Type B pancreatic cell (in vitro differentiated cells): ENCODE measurements around the gene RPTOR. TPM values are rescaled to one million over a fixed set of nuclear protein-coding genes. Genes with fewer than 3 reads are reported as not detected.

Experiments
- DNase-seq: peaks from one replicate; pipeline ENCODE4 v3.0.0; 2021; ENCODE audit warnings: mixed read lengths; ENCODE audit not compliant: unreplicated experiment; ENCODE audit errors: extremely low spot score
- H3K27ac Mint-ChIP-seq: 2 replicates; pipeline ENCODE4 v1.8.0; 2021; ENCODE audit warnings: mild to moderate bottlenecking, mixed read lengths
- H3K27me3 Mint-ChIP-seq: 2 replicates; pipeline ENCODE4 v1.8.0; 2021; ENCODE audit warnings: mixed read lengths
- H3K36me3 Mint-ChIP-seq: 2 replicates; pipeline ENCODE4 v1.8.0; 2021; ENCODE audit warnings: mixed read lengths
- H3K4me1 Mint-ChIP-seq: one replicate; pipeline ENCODE4 v1.8.0; 2021; ENCODE audit warnings: mixed read lengths; ENCODE audit not compliant: unreplicated experiment
- H3K4me3 Mint-ChIP-seq: 2 replicates; pipeline ENCODE4 v1.8.0; 2021; ENCODE audit warnings: mild to moderate bottlenecking, mixed read lengths
- H3K9me3 Mint-ChIP-seq: 2 replicates; pipeline ENCODE4 v1.8.0; 2021; ENCODE audit warnings: mixed read lengths
- CTCF ChIP-seq: fragments of 200-600 bp; sonication (generic); conservative IDR thresholded peaks from 2 replicates; pipeline ENCODE4 v1.5.0; 2021; ENCODE audit warnings: antibody characterized with exemption, mild to moderate bottlenecking
- total RNA-seq: library from RNA; stranded (reverse); gene quantifications from 2 replicates; pipeline ENCODE4 v1.2.1, GENCODE V29; 2021; ENCODE audit warnings: low replicate concordance

Gene RPTOR
- total RNA-seq, 1 donor from 2014 or later: 39.8 TPM

- TF ChIP-seq CTCF: no peak
- Mint-ChIP-seq H3K27me3 (no peaks in the 10 kb centered on the region), H3K36me3 (peaks cover 16% of the 10 kb centered on the region), H3K4me3 (no peak overlapping the region), H3K27ac (no peak overlapping the region), H3K4me1 (peaks cover 28% of the 10 kb centered on the region), H3K9me3 (no peaks in the 10 kb centered on the region)
- DNase-seq: no peak
Observed at GRCh38 chr17:80709090-80709695, 164.6 kb downstream of the RPTOR start.

GRCh38 chr17:80710714-80711302 is 166.2 kb downstream of the RPTOR start:
- peaks cover 19% of the 10 kb centered on the region for H3K36me3 Mint-ChIP-seq
- H3K4me3 Mint-ChIP-seq: no peak overlapping the region
- no peaks in the 10 kb centered on the region for H3K27me3 Mint-ChIP-seq
- peak overlapping the region; percentile 1 for H3K27ac Mint-ChIP-seq
- H3K9me3 Mint-ChIP-seq: no peaks in the 10 kb centered on the region
- DNase-seq: no peak
- H3K4me1 Mint-ChIP-seq: peaks cover 24% of the 10 kb centered on the region
- no peak for TF ChIP-seq CTCF

- H3K4me3 Mint-ChIP-seq: no peak overlapping the region
- no peak for TF ChIP-seq CTCF
- no peak overlapping the region for H3K27ac Mint-ChIP-seq
- DNase-seq: no peak
- H3K27me3 Mint-ChIP-seq: no peaks in the 10 kb centered on the region
- H3K4me1 Mint-ChIP-seq: peaks cover 13% of the 10 kb centered on the region
- H3K36me3 Mint-ChIP-seq: peaks cover 20% of the 10 kb centered on the region
- no peaks in the 10 kb centered on the region for H3K9me3 Mint-ChIP-seq
Observed at GRCh38 chr17:80712089-80712488, 167.5 kb downstream of the RPTOR start.

- Mint-ChIP-seq H3K36me3 (peaks cover 20% of the 10 kb centered on the region), H3K4me3 (no peak overlapping the region), H3K27ac (no peak overlapping the region), H3K9me3 (no peaks in the 10 kb centered on the region), H3K4me1 (peaks cover 17% of the 10 kb centered on the region), H3K27me3 (no peaks in the 10 kb centered on the region)
- no peak for DNase-seq
- TF ChIP-seq CTCF: no peak
Observed at GRCh38 chr17:80712606-80713005, 168.0 kb downstream of the RPTOR start.

GRCh38 chr17:80716986-80717719 is 172.5 kb downstream of the RPTOR start:
- H3K27me3 Mint-ChIP-seq: no peaks in the 10 kb centered on the region
- DNase-seq: no peak
- no peak for TF ChIP-seq CTCF
- peaks cover 12% of the 10 kb centered on the region for H3K36me3 Mint-ChIP-seq
- no peak overlapping the region for H3K4me3 Mint-ChIP-seq
- H3K27ac Mint-ChIP-seq: no peak overlapping the region
- H3K9me3 Mint-ChIP-seq: no peaks in the 10 kb centered on the region
- peaks cover 36% of the 10 kb centered on the region for H3K4me1 Mint-ChIP-seq
